D721Med (cell line): ENCODE results near the gene ORM1.

Experiments used
- DNase-seq: peaks from one replicate; pipeline ENCODE4 v3.0.0; 2011; ENCODE audit warnings: low spot score; ENCODE audit not compliant: insufficient read length
- FAIRE-seq: peaks from 2 replicates; lab custom pipeline; 2011; peaks lifted over from hg19 to GRCh38; lab: Jason Lieb, UNC
- CTCF ChIP-seq: IDR thresholded peaks from 2 replicates; pipeline ENCODE4 v1.5.1; 2012; ENCODE audit warnings: mild to moderate bottlenecking, control low read depth; ENCODE audit not compliant: insufficient read depth; ENCODE audit errors: missing control alignments

The ORM1 gene

DNA sequence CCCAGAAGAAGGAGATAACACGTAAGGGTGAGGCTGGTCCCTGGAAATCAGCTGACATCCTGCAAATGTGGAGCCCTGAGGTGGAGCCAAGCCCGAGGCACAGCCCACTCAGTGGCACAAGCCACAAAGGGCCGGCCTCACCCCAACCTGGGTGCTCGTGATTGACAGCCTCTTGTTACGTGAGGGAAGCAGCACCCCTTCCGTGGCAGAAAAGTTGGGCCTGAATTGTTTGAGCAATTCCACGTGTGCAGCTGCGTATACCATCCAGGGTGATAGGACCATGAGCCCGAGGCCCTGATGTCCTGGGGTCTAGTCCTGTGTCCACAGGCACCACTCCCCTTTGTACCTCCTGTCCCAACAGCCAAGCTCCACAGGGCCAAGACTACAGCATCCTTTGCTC is 11.6 kb downstream of the ORM1 start:
- FAIRE-seq (no peak), DNase-seq (no peak)
- TF ChIP-seq CTCF, result no peak

- no peak for DNase-seq
- no peak for FAIRE-seq
- TF ChIP-seq CTCF, result no peak
Observed at GRCh38 chr9:114335745-114336144, 12.8 kb downstream of the ORM1 start.

DNA sequence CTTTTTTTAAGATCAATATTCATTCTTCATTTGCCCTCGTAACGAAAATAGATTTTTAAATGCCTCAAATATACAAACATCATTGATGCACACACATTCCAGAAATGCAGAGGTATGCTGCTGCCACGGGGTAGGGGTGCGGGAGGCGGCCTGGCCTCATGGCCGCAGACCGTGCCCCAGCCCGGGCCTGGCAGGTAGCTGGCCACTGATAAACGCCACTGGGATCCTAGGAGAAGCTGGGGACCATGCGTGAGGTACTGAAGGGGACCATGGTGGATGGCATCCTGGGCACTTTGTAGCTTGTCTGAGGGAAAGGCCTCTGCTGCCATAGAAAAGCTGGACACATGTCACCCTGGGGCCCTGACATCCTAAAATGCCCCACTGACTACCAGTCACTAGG is 13.3 kb downstream of the ORM1 start:
- TF ChIP-seq CTCF, result no peak
- DNase-seq (no peak), FAIRE-seq (no peak)

- TF ChIP-seq CTCF, result no peak
- no peak for DNase-seq
- no peak for FAIRE-seq
Observed at GRCh38 chr9:114336699-114337395, 13.9 kb downstream of the ORM1 start.

- DNase-seq (no peak), FAIRE-seq (no peak)
- TF ChIP-seq CTCF, result no peak
Observed at GRCh38 chr9:114338187-114338586, 15.3 kb downstream of the ORM1 start.

- DNase-seq (peak; percentile 66), FAIRE-seq (no peak)
- peak; percentile 74 for TF ChIP-seq CTCF
Observed at GRCh38 chr9:114339130-114339908, 16.4 kb downstream of the ORM1 start.
